Ectodermal cell (in vitro differentiated cells): ENCODE results near the gene TRRAP.

Experiments used
- H3K27ac ChIP-seq: 2 replicates; pipeline ENCODE4 v1.7.0; 2013; ENCODE audit warnings: mild to moderate bottlenecking, low read depth, low read length; ENCODE audit not compliant: insufficient read depth, poor library complexity, severe bottlenecking
- H3K27me3 ChIP-seq: 2 replicates; pipeline ENCODE4 v1.7.0; 2013; ENCODE audit warnings: mild to moderate bottlenecking, low read length; ENCODE audit not compliant: insufficient read depth, control insufficient read depth, poor library complexity, severe bottlenecking
- H3K36me3 ChIP-seq: one replicate; pipeline ENCODE4 v1.7.0; 2013; ENCODE audit warnings: low read length; ENCODE audit not compliant: control insufficient read depth, insufficient read depth
- H3K4me1 ChIP-seq: one replicate; pipeline ENCODE4 v1.7.0; 2013; ENCODE audit warnings: low read length; ENCODE audit not compliant: control insufficient read depth, insufficient read depth
- H3K4me3 ChIP-seq: 2 replicates; pipeline ENCODE4 v1.7.0; 2013; ENCODE audit warnings: low read depth, low read length, control low read depth; ENCODE audit not compliant: insufficient read depth
- H3K9me3 ChIP-seq: 2 replicates; pipeline ENCODE4 v1.7.0; 2013; ENCODE audit warnings: mild to moderate bottlenecking, low read length, moderate library complexity; ENCODE audit not compliant: control insufficient read depth
- WGBS, 2 experiments: methylation state at CpG; one replicate each; pipeline ENCODE4 v1.1.7; 2013; ENCODE audit warnings: missing lambda C conversion rate in 2 of 2; 5-methylcytosine and 5-hydroxymethylcytosine counted together

TRRAP gene

GRCh38 chr7:99030951-99031350, 152.6 kb downstream of the TRRAP start:
- H3K4me3 ChIP-seq = no peak overlapping the region
- peaks cover 49% of the 10 kb centered on the region for H3K36me3 ChIP-seq
- WGBS, 2 experiments = 95 to 97% methylated on average over 5 of the region's 5 CpGs
- no peak overlapping the region for H3K27ac ChIP-seq
- no peaks in the 10 kb centered on the region for H3K9me3 ChIP-seq
- H3K27me3 ChIP-seq = no peaks in the 10 kb centered on the region
- peaks cover 5% of the 10 kb centered on the region for H3K4me1 ChIP-seq

- peaks cover 49% of the 10 kb centered on the region for H3K36me3 ChIP-seq
- no peaks in the 10 kb centered on the region for H3K27me3 ChIP-seq
- no peak overlapping the region for H3K4me3 ChIP-seq
- H3K9me3 ChIP-seq = no peaks in the 10 kb centered on the region
- H3K27ac ChIP-seq = no peak overlapping the region
- peaks cover 5% of the 10 kb centered on the region for H3K4me1 ChIP-seq
- WGBS, 2 experiments = 89 to 96% methylated on average over 7 of the region's 7 CpGs
Observed at GRCh38 chr7:99031496-99031895, 153.2 kb downstream of the TRRAP start.

GRCh38 chr7:99032928-99033327, 154.6 kb downstream of the TRRAP start:
- Histone ChIP-seq H3K27ac (no peak overlapping the region), H3K9me3 (no peaks in the 10 kb centered on the region), H3K36me3 (peaks cover 49% of the 10 kb centered on the region), H3K4me1 (peaks cover under 1% of the 10 kb centered on the region), H3K27me3 (no peaks in the 10 kb centered on the region), H3K4me3 (no peak overlapping the region)
- WGBS, 2 experiments = 92 to 95% methylated on average over 15 of the region's 15 CpGs

- Histone ChIP-seq H3K4me3 (no peak overlapping the region), H3K27ac (no peak overlapping the region), H3K36me3 (peaks cover 53% of the 10 kb centered on the region), H3K4me1 (no peaks in the 10 kb centered on the region), H3K27me3 (no peaks in the 10 kb centered on the region), H3K9me3 (no peaks in the 10 kb centered on the region)
- 92 to 94% methylated on average over 4 of the region's 4 CpGs for WGBS, 2 experiments
Observed at GRCh38 chr7:99033765-99034164, 155.4 kb downstream of the TRRAP start.

- WGBS, 2 experiments = 96 to 97% methylated on average over 30 of the region's 30 CpGs
- Histone ChIP-seq H3K36me3 (peaks cover 45% of the 10 kb centered on the region), H3K9me3 (no peaks in the 10 kb centered on the region), H3K4me3 (no peak overlapping the region), H3K27ac (no peak overlapping the region), H3K27me3 (no peaks in the 10 kb centered on the region), H3K4me1 (no peaks in the 10 kb centered on the region)
Observed at GRCh38 chr7:99034932-99035722, 156.8 kb downstream of the TRRAP start.

GRCh38 chr7:99035723-99036545, 157.6 kb downstream of the TRRAP start:
- H3K9me3 ChIP-seq = no peaks in the 10 kb centered on the region
- H3K4me3 ChIP-seq = no peak overlapping the region
- no peak overlapping the region for H3K27ac ChIP-seq
- WGBS, 2 experiments = 96 to 97% methylated on average over 26 of the region's 26 CpGs
- no peaks in the 10 kb centered on the region for H3K4me1 ChIP-seq
- no peaks in the 10 kb centered on the region for H3K27me3 ChIP-seq
- H3K36me3 ChIP-seq = peaks cover 37% of the 10 kb centered on the region

- WGBS, 2 experiments = 82 to 84% methylated on average over 11 of the region's 11 CpGs
- Histone ChIP-seq H3K4me3 (no peak overlapping the region), H3K9me3 (no peaks in the 10 kb centered on the region), H3K36me3 (peaks cover 36% of the 10 kb centered on the region), H3K27me3 (no peaks in the 10 kb centered on the region), H3K27ac (no peak overlapping the region), H3K4me1 (no peaks in the 10 kb centered on the region)
Observed at GRCh38 chr7:99036546-99037111, 158.3 kb downstream of the TRRAP start.

GRCh38 chr7:99037327-99037940, 159.1 kb downstream of the TRRAP start:
- Histone ChIP-seq H3K9me3 (no peaks in the 10 kb centered on the region), H3K4me3 (no peak overlapping the region), H3K27ac (no peak overlapping the region), H3K4me1 (no peaks in the 10 kb centered on the region), H3K27me3 (no peaks in the 10 kb centered on the region), H3K36me3 (peaks cover 41% of the 10 kb centered on the region)
- 94 to 96% methylated on average over 16 of the region's 16 CpGs for WGBS, 2 experiments

- WGBS, 2 experiments = 95% methylated on average over 25 of the region's 25 CpGs
- Histone ChIP-seq H3K27ac (no peak overlapping the region), H3K4me3 (no peak overlapping the region), H3K4me1 (no peaks in the 10 kb centered on the region), H3K36me3 (peaks cover 41% of the 10 kb centered on the region), H3K27me3 (no peaks in the 10 kb centered on the region), H3K9me3 (no peaks in the 10 kb centered on the region)
Observed at GRCh38 chr7:99038086-99038855, 159.9 kb downstream of the TRRAP start.
